HCT116 (cell line): ENCODE measurements around the gene FIBCD1. TPM values are rescaled to one million over a fixed set of nuclear protein-coding genes. Genes with fewer than 3 reads are reported as not detected.

Experiments used
- ATAC-seq: fragments of 200-7000 bp; cut with Tn5 transposase; 2 replicates; pipeline ENCODE4 v1.9.1; 2020; ENCODE audit warnings: mild to moderate bottlenecking, moderate library complexity
- BruUV-seq: library from RNA; stranded (reverse); fragments of 400-500 nt; replicated peaks from 2 replicates; lab custom pipeline; 2021; lab: Mats Ljungman, UMichigan
- CTCF ChIA-PET: fragments of 300-600 bp; sonication (Branson Sonifier 250); formaldehyde crosslinking; loops from one replicate; lab custom pipeline; 2021; ENCODE audit warnings: antibody characterized with exemption; lab: Charles Lee
- POLR2A ChIA-PET: fragments of 300-600, 350-600 bp; sonication (Branson Sonifier 250); formaldehyde crosslinking; loops from one replicate; lab custom pipeline; 2021; ENCODE audit warnings: antibody characterized with exemption; lab: Charles Lee
- RAD21 ChIA-PET, 2 experiments: fragments of 300-600 bp; sonication (Branson Sonifier 250); formaldehyde crosslinking; loops; one replicate each; lab custom pipeline; 2023; ENCODE audit warnings: low total read pairs in 2 of 2; ENCODE audit not compliant: uncharacterized antibody in 2 of 2, unreplicated experiment in 2 of 2, low non-redundant PET in 1 of 2; lab: Charles Lee
- DNase-seq: peaks from one replicate; pipeline ENCODE4 v3.0.0-alpha.2; 2010; ENCODE audit warnings: low read depth, low spot score
- H2AFZ ChIP-seq: fragments of 200-600 bp; shearing (Covaris generic), sonication (generic); 2 replicates; pipeline ENCODE4 v1.6.1; 2017; ENCODE audit warnings: low read depth, mixed run types, mixed read lengths, antibody characterized with exemption, low read length; ENCODE audit not compliant: poor library complexity, severe bottlenecking
- H3K27ac ChIP-seq: 2 replicates; pipeline ENCODE4 v1.5.1; 2012; ENCODE audit warnings: low read depth, low read length
- H3K27me3 ChIP-seq: fragments of 200-600 bp; sonication (generic); 2 replicates; pipeline ENCODE4 v1.6.1; 2016; ENCODE audit warnings: mixed run types, low read length, mixed read lengths; ENCODE audit not compliant: insufficient read depth
- H3K36me3 ChIP-seq, 2 experiments: fragments of 200-500 bp in 1 of 2; fragments of 200-600 bp in 1 of 2; sonication (Bioruptor generic) in 1 of 2; sonication (generic) in 1 of 2; 2 replicates each; pipeline versions ENCODE4 v1.5.1 to v1.6.1; 2014 to 2016; ENCODE audit warnings: low read length in 2 of 2, inconsistent platforms in 1 of 2, mixed read lengths in 1 of 2, mixed run types in 1 of 2; ENCODE audit not compliant: insufficient read depth in 2 of 2, control insufficient read depth in 1 of 2
- H3K4me1 ChIP-seq, 2 experiments: fragments of 200-600 bp in 1 of 2; sonication (generic) in 1 of 2; 2 replicates each; pipeline versions ENCODE4 v1.5.1 to v1.6.1; 2012 to 2017; ENCODE audit warnings: low read length in 2 of 2, inconsistent platforms in 1 of 2, mild to moderate bottlenecking in 1 of 2, mixed read lengths in 1 of 2, mixed run types in 1 of 2, moderate library complexity in 1 of 2; ENCODE audit not compliant: insufficient read depth in 2 of 2, control insufficient read depth in 1 of 2
- H3K4me2 ChIP-seq: fragments of 200-600 bp; sonication (generic); 2 replicates; pipeline ENCODE4 v1.6.1; 2017; ENCODE audit warnings: mixed run types, low read length, mixed read lengths
- H3K4me3 ChIP-seq, 2 experiments: fragments of 200-600 bp in 1 of 2; sonication (generic) in 1 of 2; replicated peaks in 1 of 2; 2 replicates each; pipeline ENCODE4 v1.5.1; 2011 to 2016; ENCODE audit warnings: low read length in 2 of 2, control low read depth in 1 of 2, low read depth in 1 of 2, mild to moderate bottlenecking in 1 of 2, mixed read lengths in 1 of 2, mixed run types in 1 of 2
- H3K79me2 ChIP-seq: fragments of 200-600 bp; sonication (generic); 2 replicates; pipeline ENCODE4 v1.6.1; 2017; ENCODE audit warnings: mild to moderate bottlenecking, mixed run types, low read length, moderate library complexity, mixed read lengths; ENCODE audit not compliant: insufficient read depth
- H3K9ac ChIP-seq: fragments of 200-600 bp; sonication (generic); 2 replicates; pipeline ENCODE4 v1.6.1; 2016; ENCODE audit warnings: low read length, mixed read lengths
- H3K9me2 ChIP-seq: fragments of 200-600 bp; sonication (generic), shearing (Covaris generic); 2 replicates; pipeline ENCODE4 v1.6.1; 2017; ENCODE audit warnings: mixed run types, mild to moderate bottlenecking, moderate library complexity; ENCODE audit not compliant: insufficient read depth
- H3K9me3 ChIP-seq, 2 experiments: fragments of 200-500 bp in 1 of 2; fragments of 200-600 bp in 1 of 2; sonication (Bioruptor generic) in 1 of 2; sonication (generic) in 1 of 2; 2 replicates each; pipeline ENCODE4 v1.6.1; 2014 to 2017; ENCODE audit warnings: low read length in 2 of 2, mixed read lengths in 2 of 2, inconsistent platforms in 1 of 2, low read depth in 1 of 2, mild to moderate bottlenecking in 1 of 2, mixed run types in 1 of 2, moderate library complexity in 1 of 2; ENCODE audit not compliant: control insufficient read depth in 1 of 2, insufficient read depth in 1 of 2
- H4K20me1 ChIP-seq: fragments of 200-600 bp; sonication (generic), shearing (Covaris generic); 2 replicates; pipeline ENCODE4 v1.6.1; 2017; ENCODE audit warnings: mixed run types, mild to moderate bottlenecking, moderate library complexity; ENCODE audit not compliant: insufficient read depth
- CBX3 ChIP-seq: IDR thresholded peaks from 2 replicates; pipeline ENCODE4 v1.6.1; 2012; ENCODE audit warnings: low read depth
- CEBPB ChIP-seq: IDR thresholded peaks from 2 replicates; pipeline ENCODE4 v1.6.1; 2012; ENCODE audit warnings: low read depth
- EZH2 ChIP-seq: fragments of 200-600 bp; sonication (generic); IDR thresholded peaks from 2 replicates; pipeline ENCODE4 v1.6.1; 2017; ENCODE audit warnings: antibody characterized with exemption, mixed run types
- EZH2phosphoT487 ChIP-seq: fragments of 200-600 bp; IDR thresholded peaks from 2 replicates; pipeline ENCODE4 v1.6.1; 2018; ENCODE audit warnings: antibody characterized with exemption, borderline replicate concordance
- FOSL1 ChIP-seq: IDR thresholded peaks from 2 replicates; pipeline ENCODE4 v1.6.1; 2012; ENCODE audit warnings: low read depth
- JUND ChIP-seq: IDR thresholded peaks from 2 replicates; pipeline ENCODE4 v1.6.1; 2012
- SIN3A ChIP-seq: IDR thresholded peaks from 2 replicates; pipeline ENCODE4 v1.6.1; 2012; ENCODE audit warnings: low read depth
- SRF ChIP-seq: IDR thresholded peaks from 2 replicates; pipeline ENCODE4 v1.6.1; 2012; ENCODE audit warnings: low read depth
- YY1 ChIP-seq: IDR thresholded peaks from 2 replicates; pipeline ENCODE4 v1.6.1; 2011; ENCODE audit warnings: low read length, low read depth, moderate library complexity, mild to moderate bottlenecking; ENCODE audit not compliant: insufficient replicate concordance; ENCODE audit errors: extremely low read depth
- ZBTB33 ChIP-seq: IDR thresholded peaks from 2 replicates; pipeline ENCODE4 v1.6.1; 2011; ENCODE audit warnings: mild to moderate bottlenecking, low read length, moderate library complexity; ENCODE audit not compliant: insufficient replicate concordance; ENCODE audit errors: extremely low read depth
- ZFX ChIP-seq: fragments of 450-650 bp; IDR thresholded peaks from 2 replicates; pipeline ENCODE4 v1.6.1; 2017
- ZNF274 ChIP-seq: fragments of 200-500 bp; sonication (Bioruptor generic); IDR thresholded peaks from 2 replicates; pipeline ENCODE4 v1.6.1; 2014; ENCODE audit warnings: mild to moderate bottlenecking, low read depth, low read length, inconsistent platforms
- intact Hi-C: fragments of 100-400 bp; cut with micrococcal nuclease; formaldehyde crosslinking; loops from 2 replicates; pipeline ENCODE4 v1.10.0; 2022
- total RNA-seq: library from RNA; stranded (reverse); gene quantifications from one replicate; pipeline ENCODE4 v1.2.1, GENCODE V29; 2021; ENCODE audit not compliant: unreplicated experiment
- TF ChIP-seq, protein P1 (sequence below): IDR thresholded peaks from 2 replicates; pipeline ENCODE4 v1.6.1; 2012
- TF ChIP-seq, protein P2 (sequence below): IDR thresholded peaks from 2 replicates; pipeline ENCODE4 v1.6.1; 2012

The FIBCD1 gene
- total RNA-seq, 1 experiment from 2014 or later, result 26.1 TPM

GRCh38 chr9:130963916-130964315, 24.9 kb upstream of the FIBCD1 start (continued):
- TF ChIP-seq ZBTB33 (no peak), SIN3A (no peak), EZH2phosphoT487 (no peak), EZH2 (no peak), SRF (no peak), ZFX (no peak), YY1 (no peak), CBX3 (no peak)
- TF ChIP-seq, protein P1, sequence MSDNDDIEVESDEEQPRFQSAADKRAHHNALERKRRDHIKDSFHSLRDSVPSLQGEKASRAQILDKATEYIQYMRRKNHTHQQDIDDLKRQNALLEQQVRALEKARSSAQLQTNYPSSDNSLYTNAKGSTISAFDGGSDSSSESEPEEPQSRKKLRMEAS, result no peak
- TF ChIP-seq, protein P2, sequence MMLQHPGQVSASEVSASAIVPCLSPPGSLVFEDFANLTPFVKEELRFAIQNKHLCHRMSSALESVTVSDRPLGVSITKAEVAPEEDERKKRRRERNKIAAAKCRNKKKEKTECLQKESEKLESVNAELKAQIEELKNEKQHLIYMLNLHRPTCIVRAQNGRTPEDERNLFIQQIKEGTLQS, result no peak

GRCh38 chr9:130963337-130963908, 24.4 kb upstream of the FIBCD1 start:
- peak overlapping the region; percentile 80 for H3K4me2 ChIP-seq

More at GRCh38 chr9:130963337-130963908, 24.4 kb upstream of the FIBCD1 start:
- intact Hi-C loops, result no loop called here
- no peaks in the 10 kb centered on the region for H3K36me3 ChIP-seq
- H3K79me2 ChIP-seq, result no peaks in the 10 kb centered on the region
- ChIA-PET RAD21 (interaction anchor here in 1 of 2 experiments (0.6 kb wide), 1 partner anchor 77 kb away, joined by 4 read pairs; no protein-coding TSS in a partner anchor), CTCF (interaction anchor here (0.8 kb wide), 1 partner anchor 90 kb away, joined by 3 read pairs; no protein-coding TSS in a partner anchor), POLR2A (no interaction called here)
- H3K9ac ChIP-seq, result peak overlapping the region; percentile 26
- H3K4me1 ChIP-seq, result peaks cover 12 to 22% of the 10 kb centered on the region in 2 experiments
- no peak for DNase-seq
- no peaks in the 10 kb centered on the region for H4K20me1 ChIP-seq
- no TSS peak for BruUV-seq
- H3K9me3 ChIP-seq, result peaks cover 0 to 5% of the 10 kb centered on the region in 2 experiments; a peak in 1 of 4 replicates
- peak overlapping the region; percentile 67 for H2AFZ ChIP-seq
- TF ChIP-seq JUND (no peak), ZNF274 (no peak), ZFX (no peak), YY1 (no peak), CBX3 (no peak), CEBPB (no peak), EZH2phosphoT487 (no peak), SIN3A (no peak), ZBTB33 (no peak), FOSL1 (no peak)
- TF ChIP-seq, protein P1, result no peak
- H3K9me2 ChIP-seq, result no peaks in the 10 kb centered on the region
- H3K27me3 ChIP-seq, result peaks cover 5% of the 10 kb centered on the region; the same call in 1 of the 2 replicates
- 0 out of 4 replicates have a peak overlapping the region, but pooled peaks of 1 of the 2 experiments have one; percentile 32 for H3K4me3 ChIP-seq
- no peak for ATAC-seq
- H3K27ac ChIP-seq, result no peak overlapping the region
